ENCODE measurements around the gene NEK8. TPM values are rescaled to one million over a fixed set of nuclear protein-coding genes. Genes with fewer than 3 reads are reported as not detected.
A peak's percentile ranks its signal among the peaks of the same experiment; 100 is the strongest.

The NEK8 gene
- total and polyA plus RNA-seq, 4 donors, result 5.1 to 14.7 (median 7.4) TPM

GRCh38 chr17:28740406-28741357 lies 12.1 kb downstream of the NEK8 start:
- no peak for TF ChIP-seq CTCF (IDR thresholded peaks at IDR 0.05; ENCODE audit: control extremely low read depth, extremely low read depth)
- Histone ChIP-seq H3K9ac (ENCODE audit: insufficient read depth in 1 of 2, low read length in 2 of 2) (no peak overlapping the region), H3K9me3 (ENCODE audit: control insufficient read depth in 4 of 4, insufficient read depth in 3 of 4, low read length in 3 of 4) (no peaks in the 10 kb centered on the region), H3K36me3 (ENCODE audit: control insufficient read depth in 4 of 4, insufficient read depth in 4 of 4, low read length in 4 of 4) (no peaks in the 10 kb centered on the region), H3K4me3 (no peak overlapping the region), H3K4me1 (ENCODE audit: control insufficient read depth in 5 of 5, insufficient read depth in 5 of 5, low read length in 5 of 5) (peaks cover 0 to 14% (median 2%) of the 10 kb centered on the region in 5 donors), H3K27me3 (ENCODE audit: control insufficient read depth in 3 of 3, insufficient read depth in 3 of 3, low read length in 2 of 3) (no peaks in the 10 kb centered on the region), H3K27ac (ENCODE audit: low read depth in 1 of 2, low read length in 1 of 2) (no peak overlapping the region)
- ATAC-seq (ENCODE audit: insufficient read depth, low FRiP score) (no peak), DNase-seq (no peak)
- 59 to 83% methylated on average over 10 of the region's 10 CpGs for WGBS, 2 donors

- no peaks in the 10 kb centered on the region for H3K9me3 ChIP-seq (ENCODE audit: control insufficient read depth in 4 of 4, insufficient read depth in 3 of 4, low read length in 3 of 4)
- H3K27me3 ChIP-seq (ENCODE audit: control insufficient read depth in 3 of 3, insufficient read depth in 3 of 3, low read length in 2 of 3), result no peaks in the 10 kb centered on the region
- DNase-seq (no peak), ATAC-seq (ENCODE audit: insufficient read depth, low FRiP score) (no peak)
- no peak for TF ChIP-seq CTCF (IDR thresholded peaks at IDR 0.05; ENCODE audit: control extremely low read depth, extremely low read depth)
- H3K4me1 ChIP-seq (ENCODE audit: control insufficient read depth in 5 of 5, insufficient read depth in 5 of 5, low read length in 5 of 5), result peaks cover 0 to 24% (median 7%) of the 10 kb centered on the region in 5 donors
- H3K36me3 ChIP-seq (ENCODE audit: control insufficient read depth in 4 of 4, insufficient read depth in 4 of 4, low read length in 4 of 4), result peaks cover 0 to 3% (median 0%) of the 10 kb centered on the region in 4 donors
- H3K4me3 ChIP-seq, result no peak overlapping the region
- H3K9ac ChIP-seq (ENCODE audit: insufficient read depth in 1 of 2, low read length in 2 of 2), result no peak overlapping the region
- WGBS, 2 donors, result 47 to 70% methylated on average over 19 of the region's 19 CpGs
- peak overlapping the region in 1 of 2 donors; percentile 46 for H3K27ac ChIP-seq (ENCODE audit: low read depth in 1 of 2, low read length in 1 of 2)
These were observed 13.1 kb downstream of the NEK8 start for GRCh38 chr17:28741358-28742349.

GRCh38 chr17:28743243-28744103 lies 14.9 kb downstream of the NEK8 start, which contains the start of gene TRAF4:
Gene TRAF4 (plus strand): TSS chr17:28744011. CDS start chr17:28744113, 102 bp downstream.
- peaks cover 0 to 41% (median 12%) of the 10 kb centered on the region in 5 donors for H3K4me1 ChIP-seq (ENCODE audit: control insufficient read depth in 5 of 5, insufficient read depth in 5 of 5, low read length in 5 of 5)
- peak within 1 kb of the TSS; percentile 27 to 96 for H3K27ac ChIP-seq (ENCODE audit: low read depth in 1 of 2, low read length in 1 of 2)

More at GRCh38 chr17:28743243-28744103, 14.9 kb downstream of the NEK8 start, which contains the start of gene TRAF4:
- H3K36me3 ChIP-seq (ENCODE audit: control insufficient read depth in 4 of 4, insufficient read depth in 4 of 4, low read length in 4 of 4), result peaks cover 0 to 16% (median 8%) of the 10 kb centered on the region in 4 donors
- 1 to 2% methylated on average over 38 to 70 of the region's 70 CpGs for WGBS, 2 donors
- H3K9me3 ChIP-seq (ENCODE audit: control insufficient read depth in 4 of 4, insufficient read depth in 3 of 4, low read length in 3 of 4), result no peaks in the 10 kb centered on the region
- H3K4me3 ChIP-seq, result peak within 1 kb of the TSS; percentile 68
- DNase-seq, result peak; percentile 90 to 94 (median 91)
- peak within 1 kb of the TSS; percentile 95 to 97 for H3K9ac ChIP-seq (ENCODE audit: insufficient read depth in 1 of 2, low read length in 2 of 2)
- no peak for TF ChIP-seq CTCF (IDR thresholded peaks at IDR 0.05; ENCODE audit: control extremely low read depth, extremely low read depth)
- peak; percentile 83 for ATAC-seq (ENCODE audit: insufficient read depth, low FRiP score)
- no peaks in the 10 kb centered on the region for H3K27me3 ChIP-seq (ENCODE audit: control insufficient read depth in 3 of 3, insufficient read depth in 3 of 3, low read length in 2 of 3)

All from lung (tissue), 12 donors.